SK-N-MC (cell line): ENCODE data around the gene MYD88.

Source experiments
- EZH2 ChIP-seq: fragments of 200-600 bp; sonication (generic); IDR thresholded peaks from one replicate; pipeline ENCODE4 v1.6.1; 2017; ENCODE audit warnings: antibody characterized with exemption
- FOXP2 ChIP-seq: optimal IDR thresholded peaks from 2 replicates; pipeline ENCODE3; 2011; ENCODE audit warnings: mild to moderate bottlenecking, moderate library complexity; ENCODE audit not compliant: insufficient read depth; ENCODE audit errors: extremely low read length, control extremely low read depth
- POLR2AphosphoS5 ChIP-seq: IDR thresholded peaks from 2 replicates; pipeline ENCODE4 v1.6.1; 2012; ENCODE audit warnings: mild to moderate bottlenecking, low read depth, low read length, borderline replicate concordance

DNA sequence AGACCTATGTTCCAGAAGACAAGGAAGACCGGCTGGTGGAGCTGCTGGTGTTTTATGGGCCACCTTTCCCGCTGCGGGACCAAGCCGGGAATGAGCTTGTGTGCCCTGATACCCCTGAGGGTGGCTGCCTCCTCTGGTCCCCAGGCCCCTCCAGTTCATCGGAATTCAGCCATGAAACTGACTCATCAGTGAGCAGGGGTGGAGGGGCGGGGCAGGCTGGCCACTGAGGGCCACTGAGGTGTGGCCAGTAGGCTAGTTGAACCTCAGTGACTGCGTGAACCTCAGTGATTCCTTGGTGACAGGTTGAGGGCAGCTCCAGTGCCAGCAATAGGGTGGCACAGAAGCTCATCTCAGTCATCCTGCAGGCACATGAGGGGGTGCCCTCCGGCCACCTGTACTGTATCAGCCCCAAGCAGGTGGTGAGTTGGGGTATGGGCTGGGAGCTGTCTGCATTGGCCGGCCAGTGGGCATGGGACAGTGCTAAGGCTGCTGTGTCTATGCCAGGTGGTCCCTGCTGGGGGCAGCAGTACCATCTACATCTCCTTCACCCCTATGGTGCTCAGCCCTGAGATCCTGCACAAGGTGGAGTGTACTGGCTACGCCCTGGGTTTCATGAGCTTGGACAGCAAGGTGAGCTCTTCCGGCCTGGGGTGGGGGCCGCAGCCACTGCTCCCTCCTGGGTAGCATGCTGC is 21.8 kb upstream of the MYD88 start:
- TF ChIP-seq EZH2, result no peak
- TF ChIP-seq POLR2AphosphoS5, result no peak
- TF ChIP-seq FOXP2, result no peak
